ENCODE data around the gene PRR12.
A peak's percentile ranks its signal among the peaks of the same experiment; 100 is the strongest.

The PRR12 gene

GRCh38 chr19:49667473-49667872 is 76.5 kb downstream of the PRR12 start:
- no peak for DNase-seq (ENCODE audit: low spot score)

DNA sequence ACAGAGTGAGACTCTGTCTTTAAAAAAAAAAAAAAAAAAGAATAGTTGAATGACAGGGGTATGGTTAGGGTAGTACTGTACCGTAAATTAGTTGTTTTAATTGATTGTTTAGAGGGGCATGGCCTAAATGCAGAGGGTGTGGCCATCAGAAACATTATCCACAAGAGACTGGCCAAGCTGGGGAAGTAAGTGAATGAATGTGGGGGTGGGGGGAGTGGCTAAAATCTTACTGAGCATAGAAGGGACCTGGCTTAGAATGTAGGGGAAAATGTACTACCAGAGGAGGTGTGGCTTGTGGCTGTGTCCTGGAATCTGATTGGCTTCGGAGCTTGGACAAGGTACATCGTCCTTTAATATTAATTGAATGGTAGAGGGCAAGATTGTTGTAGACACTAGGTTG is 78.5 kb downstream of the PRR12 start:
- no peak for DNase-seq (ENCODE audit: low spot score)

GRCh38 chr19:49672131-49672919 is 81.3 kb downstream of the PRR12 start:
- peak; percentile 83 for DNase-seq (ENCODE audit: low spot score)
